ENCODE results near the gene DBNL.

DBNL gene

DNA sequence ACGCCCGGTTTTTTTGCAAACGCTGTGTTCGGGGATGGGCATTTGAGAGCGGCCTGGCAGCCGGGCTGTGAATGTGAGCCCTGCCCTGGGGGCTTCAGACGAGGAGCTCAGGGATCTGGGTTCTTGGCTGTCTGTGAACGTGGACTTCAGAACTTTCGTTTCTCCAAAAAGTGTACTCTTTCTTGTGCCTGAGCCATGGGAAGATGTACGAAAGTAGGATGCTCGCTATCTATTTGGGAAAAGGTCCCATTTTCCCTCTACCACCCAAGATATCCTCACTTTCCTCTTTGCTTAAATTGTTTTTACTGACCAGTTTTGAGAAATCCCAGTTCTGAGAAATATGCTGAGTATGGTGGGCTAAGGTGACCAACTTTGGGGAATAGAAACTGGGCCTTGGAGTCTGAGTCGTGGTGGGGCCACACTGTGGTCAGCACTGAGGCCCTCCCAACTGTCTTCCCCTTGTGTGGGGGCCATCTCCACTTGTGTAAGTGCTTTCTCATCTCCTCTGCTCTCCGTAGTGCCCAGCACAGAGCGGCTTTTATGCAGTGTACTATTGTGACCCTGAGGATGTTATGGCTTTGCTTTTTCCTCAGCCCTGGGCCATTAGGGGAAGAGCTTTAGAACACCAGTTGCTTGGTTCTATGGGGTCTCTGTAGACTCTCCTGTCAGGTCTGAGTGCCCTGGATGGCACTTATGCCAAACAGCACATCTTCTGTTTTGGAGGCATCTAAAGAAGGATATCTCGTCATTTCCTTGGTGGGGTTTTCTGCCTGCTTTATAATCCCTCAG is 918 bp downstream of the DBNL start:
- DNase-seq, result no peak

- no peak for DNase-seq
Observed at GRCh38 chr7:44046321-44047061, 2.0 kb downstream of the DBNL start.

- no peak for DNase-seq
Observed at GRCh38 chr7:44048031-44048795, 3.7 kb downstream of the DBNL start.

DNA sequence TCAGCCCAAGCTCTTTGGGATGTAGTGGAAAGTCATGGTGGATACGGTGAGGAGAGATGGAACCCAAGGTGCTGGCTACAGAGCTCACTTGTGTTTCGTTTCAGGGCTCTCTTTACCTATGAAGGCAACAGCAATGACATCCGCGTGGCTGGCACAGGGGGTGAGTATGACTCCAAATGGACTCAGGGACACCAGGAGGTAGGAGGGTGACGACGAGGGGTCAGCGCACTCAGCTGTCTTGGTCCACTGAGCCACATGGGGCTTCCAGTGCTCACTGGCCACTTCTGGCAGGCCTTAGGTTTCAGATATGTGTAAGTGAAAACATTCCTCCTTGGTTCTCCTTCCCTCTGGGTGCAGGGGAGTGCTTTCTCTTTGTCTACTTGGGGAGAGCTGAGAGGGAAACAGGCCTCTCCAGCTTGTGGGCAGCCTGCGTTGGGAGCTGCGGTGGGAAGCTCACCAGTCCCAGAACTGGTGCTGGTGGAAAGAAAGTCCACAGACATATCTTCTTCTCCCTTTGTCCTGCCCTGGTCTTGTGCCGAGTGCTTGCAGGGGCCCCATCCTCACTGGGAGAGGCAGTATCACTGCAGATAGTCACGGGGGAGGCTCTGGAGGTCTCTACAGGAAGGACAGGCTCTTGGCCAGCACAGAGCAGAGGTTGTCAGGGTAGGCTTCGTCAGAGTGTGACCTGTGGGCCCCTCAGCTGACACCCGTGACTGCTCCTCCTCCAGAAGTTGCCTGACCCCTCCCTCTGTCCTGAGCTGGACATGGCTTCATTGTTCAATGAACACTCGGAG is 5.8 kb downstream of the DBNL start:
- no peak for DNase-seq

GRCh38 chr7:44050915-44051560 is 6.5 kb downstream of the DBNL start:
- no peak for DNase-seq

DNA sequence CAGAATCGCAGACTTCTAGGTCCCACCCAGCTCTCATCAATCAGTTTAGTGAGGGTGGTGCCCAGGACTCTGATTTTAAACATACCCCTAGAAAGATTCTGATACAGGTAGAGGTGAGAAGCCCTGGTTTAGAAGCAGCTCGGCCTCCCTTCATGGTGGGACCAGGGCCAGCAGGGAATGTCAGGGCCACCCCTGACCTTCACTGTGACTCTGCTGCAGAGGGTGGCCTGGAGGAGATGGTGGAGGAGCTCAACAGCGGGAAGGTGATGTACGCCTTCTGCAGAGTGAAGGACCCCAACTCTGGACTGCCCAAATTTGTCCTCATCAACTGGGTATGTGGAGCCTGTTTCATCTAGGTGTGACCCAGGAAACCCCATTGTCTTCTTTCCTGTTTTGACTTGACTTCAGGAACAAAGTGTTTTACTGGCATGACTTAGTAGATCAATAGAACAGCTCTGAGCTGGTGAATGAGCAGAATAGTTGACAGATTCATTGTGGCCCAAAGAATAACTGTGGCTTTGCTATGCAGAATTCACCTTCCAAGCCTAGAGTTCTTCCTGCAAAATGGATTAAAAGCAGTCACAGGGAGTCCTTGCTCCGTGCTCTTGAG is 7.2 kb downstream of the DBNL start:
- DNase-seq, result no peak

- DNase-seq, result no peak
Observed at GRCh38 chr7:44052771-44053365, 8.4 kb downstream of the DBNL start.

- no peak for DNase-seq
Observed at GRCh38 chr7:44056681-44057080, 12.2 kb downstream of the DBNL start.

DNA sequence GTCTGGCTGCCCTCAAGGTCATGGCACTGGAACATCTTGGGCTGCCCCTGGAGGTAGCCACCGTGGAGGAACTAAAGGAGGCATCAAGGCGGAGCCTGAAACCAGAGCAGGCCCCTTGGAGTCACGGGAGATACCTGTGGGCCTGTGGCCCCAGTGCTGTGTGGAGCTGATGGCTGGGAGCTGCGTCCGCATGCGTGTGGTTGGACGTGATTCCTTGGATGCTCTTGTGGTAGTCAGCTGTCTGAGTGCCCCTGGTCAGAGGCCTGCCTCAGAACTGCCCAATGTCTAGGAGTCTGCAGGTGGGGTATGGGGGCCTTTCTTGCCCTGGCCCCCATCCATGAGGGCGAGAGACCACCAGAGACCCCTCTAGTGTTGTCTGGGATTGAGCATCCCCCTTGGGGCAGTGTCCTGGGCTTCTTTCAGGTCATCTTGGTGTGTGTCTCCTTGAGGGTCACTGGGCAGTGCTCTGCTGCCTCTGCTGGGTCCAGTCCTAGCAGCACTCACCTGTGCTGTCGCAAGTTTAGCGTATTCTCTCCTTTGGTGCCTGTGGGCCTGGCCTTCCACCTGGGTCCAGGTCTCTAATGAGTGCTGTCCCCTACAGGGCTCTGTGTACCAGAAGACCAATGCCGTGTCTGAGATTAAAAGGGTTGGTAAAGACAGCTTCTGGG is 12.8 kb downstream of the DBNL start:
- no peak for DNase-seq

DNA sequence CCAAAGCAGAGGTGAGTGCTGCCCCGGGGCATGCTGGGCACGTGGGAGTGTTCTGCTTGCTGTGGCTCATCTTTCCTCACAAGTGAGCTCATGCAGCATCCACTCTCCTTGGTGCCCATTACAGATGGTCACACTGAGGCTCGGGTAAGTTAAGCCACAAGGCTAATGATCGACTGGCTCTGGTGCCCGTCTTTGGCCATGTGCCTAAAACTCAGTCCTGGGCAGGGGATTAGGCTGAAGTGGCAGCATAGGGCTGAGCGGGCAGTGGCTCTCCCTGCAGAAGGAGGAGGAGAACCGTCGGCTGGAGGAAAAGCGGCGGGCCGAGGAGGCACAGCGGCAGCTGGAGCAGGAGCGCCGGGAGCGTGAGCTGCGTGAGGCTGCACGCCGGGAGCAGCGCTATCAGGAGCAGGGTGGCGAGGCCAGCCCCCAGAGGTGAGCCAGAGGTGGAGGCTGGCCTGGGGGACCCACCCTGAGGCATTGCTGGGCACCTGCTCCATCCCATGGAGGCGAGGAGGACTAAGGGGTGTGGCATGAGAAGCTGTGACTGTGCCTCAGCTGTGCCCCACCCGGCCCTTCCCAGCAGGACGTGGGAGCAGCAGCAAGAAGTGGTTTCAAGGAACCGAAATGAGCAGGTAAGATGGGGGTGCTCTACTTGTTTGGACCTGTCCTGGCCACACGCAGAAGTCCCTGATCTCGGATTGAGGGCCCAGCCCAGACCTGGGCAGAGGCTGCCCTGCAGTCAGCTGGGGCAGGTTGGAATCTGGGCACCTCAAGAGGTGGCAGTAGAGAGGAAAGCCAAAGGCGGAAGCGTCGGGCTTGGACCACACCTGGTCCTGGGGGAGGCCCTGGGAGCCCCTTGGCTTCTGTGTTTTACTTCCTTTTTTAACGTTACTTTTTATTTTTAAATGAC is 13.6 kb downstream of the DBNL start:
- no peak for DNase-seq

- DNase-seq, result no peak
Observed at GRCh38 chr7:44058759-44059218, 14.3 kb downstream of the DBNL start.

- no peak for DNase-seq
Observed at GRCh38 chr7:44059219-44060090, 15.0 kb downstream of the DBNL start.

DNA sequence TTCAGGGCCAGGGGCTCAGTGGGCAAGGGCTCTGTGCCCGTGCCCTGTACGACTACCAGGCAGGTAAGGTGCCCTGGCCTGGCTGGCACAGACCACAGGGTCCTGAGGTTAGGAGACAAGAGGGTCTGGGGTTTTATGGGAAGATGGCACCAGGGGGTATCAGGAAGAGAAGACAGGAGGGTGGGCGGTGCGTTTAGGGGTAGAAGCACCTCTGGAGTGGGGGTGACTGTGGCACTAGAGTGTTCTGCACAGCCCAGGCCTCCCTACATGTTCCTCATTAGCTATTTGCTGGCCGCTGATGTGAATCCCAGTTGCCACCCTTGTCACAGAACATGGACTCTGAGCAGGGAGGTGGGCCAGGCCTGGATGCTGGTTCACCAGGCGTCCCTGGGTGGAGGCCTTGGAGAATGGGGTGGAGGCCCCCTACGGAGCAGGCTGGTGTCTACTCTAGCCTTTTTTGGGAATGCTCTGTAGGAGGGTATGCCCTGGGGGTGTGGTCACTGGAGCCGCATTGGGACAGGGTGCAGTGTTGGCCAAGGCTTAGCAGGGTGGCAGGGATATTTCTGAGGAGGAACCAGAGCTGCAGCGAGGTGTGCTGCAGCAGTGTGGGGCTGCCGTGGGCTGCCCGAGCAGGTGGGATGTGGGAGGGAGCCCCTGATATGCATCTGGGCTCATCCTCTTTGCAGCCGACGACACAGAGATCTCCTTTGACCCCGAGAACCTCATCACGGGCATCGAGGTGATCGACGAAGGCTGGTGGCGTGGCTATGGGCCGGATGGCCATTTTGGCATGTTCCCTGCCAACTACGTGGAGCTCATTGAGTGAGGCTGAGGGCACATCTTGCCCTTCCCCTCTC is 15.8 kb downstream of the DBNL start:
- DNase-seq, result no peak

DNA sequence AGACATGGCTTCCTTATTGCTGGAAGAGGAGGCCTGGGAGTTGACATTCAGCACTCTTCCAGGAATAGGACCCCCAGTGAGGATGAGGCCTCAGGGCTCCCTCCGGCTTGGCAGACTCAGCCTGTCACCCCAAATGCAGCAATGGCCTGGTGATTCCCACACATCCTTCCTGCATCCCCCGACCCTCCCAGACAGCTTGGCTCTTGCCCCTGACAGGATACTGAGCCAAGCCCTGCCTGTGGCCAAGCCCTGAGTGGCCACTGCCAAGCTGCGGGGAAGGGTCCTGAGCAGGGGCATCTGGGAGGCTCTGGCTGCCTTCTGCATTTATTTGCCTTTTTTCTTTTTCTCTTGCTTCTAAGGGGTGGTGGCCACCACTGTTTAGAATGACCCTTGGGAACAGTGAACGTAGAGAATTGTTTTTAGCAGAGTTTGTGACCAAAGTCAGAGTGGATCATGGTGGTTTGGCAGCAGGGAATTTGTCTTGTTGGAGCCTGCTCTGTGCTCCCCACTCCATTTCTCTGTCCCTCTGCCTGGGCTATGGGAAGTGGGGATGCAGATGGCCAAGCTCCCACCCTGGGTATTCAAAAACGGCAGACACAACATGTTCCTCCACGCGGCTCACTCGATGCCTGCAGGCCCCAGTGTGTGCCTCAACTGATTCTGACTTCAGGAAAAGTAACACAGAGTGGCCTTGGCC is 16.6 kb downstream of the DBNL start:
- no peak for DNase-seq

- DNase-seq, result no peak
Observed at GRCh38 chr7:44061645-44062179, 17.2 kb downstream of the DBNL start.

- no peak for DNase-seq
Observed at GRCh38 chr7:44062180-44062902, 17.8 kb downstream of the DBNL start.

Data from HCEC 1CT (cell line).